GM12878 (cell line): Measurements from ENCODE around the gene RSPH1. TPM values are rescaled to one million over a fixed set of nuclear protein-coding genes. Genes with fewer than 3 reads are reported as not detected.
A peak's percentile ranks its signal among the peaks of the same experiment; 100 is the strongest.

Source experiments
- ATF2 ChIP-seq: IDR thresholded peaks from 2 replicates; pipeline ENCODE4 v1.6.1; 2012; ENCODE audit warnings: low read length, inconsistent platforms
- BCL11A ChIP-seq: IDR thresholded peaks from 2 replicates; pipeline ENCODE4 v1.6.1; 2011; ENCODE audit warnings: low read depth, low read length
- EGR1 ChIP-seq, 2 experiments: IDR thresholded peaks; 1 replicate in 1 of 2; 2 replicates in 1 of 2; pipeline ENCODE4 v1.6.1; 2011 to 2012; ENCODE audit warnings: low read depth in 2 of 2, low read length in 2 of 2, borderline replicate concordance in 1 of 2, mild to moderate bottlenecking in 1 of 2, moderate library complexity in 1 of 2
- ESRRA ChIP-seq: IDR thresholded peaks from 2 replicates; pipeline ENCODE4 v1.6.1; 2012; ENCODE audit warnings: mild to moderate bottlenecking, low read length, improper control_type of control experiment
- GABPA ChIP-seq: IDR thresholded peaks from 2 replicates; pipeline ENCODE4 v1.6.1; 2014; ENCODE audit warnings: antibody characterized with exemption, low read depth, mild to moderate bottlenecking, inconsistent platforms
- JUND ChIP-seq: IDR thresholded peaks from 2 replicates; pipeline ENCODE4 v1.6.1; 2012; ENCODE audit warnings: low read depth, mild to moderate bottlenecking, low read length, improper control_type of control experiment, moderate library complexity
- KAT2A ChIP-seq: conservative IDR thresholded peaks from 2 replicates; pipeline ENCODE4 v1.6.1; 2011; ENCODE audit warnings: low read depth, low read length; ENCODE audit not compliant: control insufficient read depth
- MEF2B ChIP-seq: fragments of 450-650 bp; IDR thresholded peaks from 2 replicates; pipeline ENCODE4 v1.6.1; 2018; ENCODE audit warnings: mild to moderate bottlenecking, moderate library complexity; ENCODE audit not compliant: partially characterized antibody, poor library complexity, severe bottlenecking
- MTA2 ChIP-seq: fragments of 450-650 bp; IDR thresholded peaks from 2 replicates; pipeline ENCODE4 v1.6.1; 2016; ENCODE audit warnings: low read depth, mild to moderate bottlenecking, moderate library complexity
- POLR2A ChIP-seq: IDR thresholded peaks from 2 replicates; pipeline ENCODE4 v1.6.1; 2011; ENCODE audit warnings: low read depth, mild to moderate bottlenecking, low read length
- POLR2AphosphoS5 ChIP-seq: IDR thresholded peaks from 2 replicates; pipeline ENCODE4 v1.6.1; 2011; ENCODE audit warnings: mild to moderate bottlenecking, low read length, inconsistent platforms
- POU2F2 ChIP-seq: IDR thresholded peaks from 3 replicates; pipeline ENCODE4 v1.6.1; 2011; ENCODE audit warnings: low read depth, mild to moderate bottlenecking, low read length, borderline replicate concordance
- RB1 ChIP-seq: fragments of 450-650 bp; formaldehyde crosslinking; IDR thresholded peaks from 2 replicates; pipeline ENCODE4 v1.6.1; 2017; ENCODE audit warnings: mild to moderate bottlenecking, borderline replicate concordance
- RCOR1 ChIP-seq: conservative IDR thresholded peaks from 2 replicates; pipeline ENCODE4 v1.6.1; 2012; ENCODE audit warnings: low read depth, low read length, improper control_type of control experiment
- SIX5 ChIP-seq: IDR thresholded peaks from 2 replicates; pipeline ENCODE4 v1.6.1; 2011; ENCODE audit warnings: mild to moderate bottlenecking, low read depth, low read length, moderate library complexity; ENCODE audit not compliant: severe bottlenecking
- SPI1 ChIP-seq: IDR thresholded peaks from 2 replicates; pipeline ENCODE4 v1.6.1; 2011; ENCODE audit warnings: low read depth, mild to moderate bottlenecking, low read length, moderate library complexity, borderline replicate concordance; ENCODE audit not compliant: insufficient read depth
- SUPT20H ChIP-seq: IDR thresholded peaks from 2 replicates; pipeline ENCODE4 v1.6.1; 2011; ENCODE audit warnings: low read depth, mild to moderate bottlenecking, low read length, moderate library complexity, borderline replicate concordance; ENCODE audit not compliant: control insufficient read depth
- TCF7 ChIP-seq: IDR thresholded peaks from 2 replicates; pipeline ENCODE4 v1.6.1; 2014; ENCODE audit warnings: antibody characterized with exemption, borderline replicate concordance
- polyA plus RNA-seq, 11 experiments: library from polyadenylated mRNA; depleted of rRNA in 4 of 11; unstranded in 6 of 11; stranded (reverse) in 5 of 11; fragments of >200 nt; fragmentation: Nextera tagmentation in 4 of 11; fragmentation: Illumina TruSeq in 1 of 11; extraction: Ambion mirVana in 4 of 11; extraction: Trizol in 1 of 11; gene quantifications; 1 replicate in 1 of 11; 2 replicates in 10 of 11; pipeline versions ENCODE4 v1.2.1 to v1.2.3, GENCODE V29; 2011 to 2016; ENCODE audit warnings: inconsistent platforms in 2 of 11, missing spikeins in 2 of 11, low read depth in 1 of 11
- total RNA-seq, 4 experiments: library from RNA; depleted of rRNA in 3 of 4; stranded (reverse); fragments of >200 nt in 3 of 4; fragmentation: Illumina TruSeq in 1 of 4; extraction: Trizol in 1 of 4; gene quantifications; 2 replicates each; pipeline versions ENCODE4 v1.2.1 to v1.2.3, GENCODE V29; 2013 to 2021
- TF ChIP-seq, protein P1 (sequence below), 3 experiments: IDR thresholded peaks in 2 of 3; conservative IDR thresholded peaks in 1 of 3; 2 replicates each; pipeline ENCODE4 v1.5.1; 2011; ENCODE audit warnings: low read depth in 3 of 3, low read length in 3 of 3, mild to moderate bottlenecking in 3 of 3, control low read depth in 2 of 3, moderate library complexity in 2 of 3, inconsistent platforms in 1 of 3, mixed read lengths in 1 of 3; ENCODE audit not compliant: control insufficient read depth in 2 of 3, insufficient read depth in 1 of 3; ENCODE audit errors: extremely low read depth in 1 of 3
- TF ChIP-seq, protein P2 (sequence below): IDR thresholded peaks from 2 replicates; pipeline ENCODE4 v1.6.1; 2011; ENCODE audit warnings: low read depth, mild to moderate bottlenecking, low read length, moderate library complexity, borderline replicate concordance; ENCODE audit errors: extremely low read depth
- TF ChIP-seq, protein P3 (sequence below): IDR thresholded peaks from 2 replicates; pipeline ENCODE4 v1.6.1; 2012; ENCODE audit warnings: low read depth, low read length, improper control_type of control experiment
- TF ChIP-seq, protein P4 (sequence below): fragments of 450-650 bp; IDR thresholded peaks from 2 replicates; pipeline ENCODE4 v1.6.1; 2016; ENCODE audit warnings: mild to moderate bottlenecking, moderate library complexity, borderline replicate concordance

Gene RSPH1
- total and polyA plus RNA-seq, 10 of the 15 experiments (the other 5 are each of a cell fraction or from before 2014, with no cell fraction given): 0.11 to 1.4 (median 0.38) TPM

DNA sequence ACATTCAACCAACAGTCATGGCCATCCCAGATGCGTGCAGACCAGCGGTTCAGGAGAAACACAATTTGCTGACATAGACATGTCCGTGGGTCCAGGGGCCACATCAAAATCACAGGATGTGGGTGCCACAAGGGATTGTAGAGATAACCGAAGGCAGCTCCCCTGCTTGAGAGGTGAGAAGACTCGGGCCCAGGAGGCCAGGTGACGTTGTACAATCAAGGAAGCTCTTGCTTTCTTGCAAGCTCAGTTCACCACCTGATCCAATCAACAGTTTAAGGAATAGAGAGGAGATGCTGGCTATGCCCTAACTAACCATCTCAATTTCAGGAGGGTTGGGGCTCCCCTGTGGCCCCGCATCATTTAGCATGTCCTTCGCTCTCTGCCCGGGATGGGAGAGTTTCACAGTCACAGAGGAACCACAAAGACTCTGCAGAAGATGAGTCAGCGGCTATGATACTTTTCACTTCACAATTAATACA is 72.8 kb downstream of the RSPH1 start (continued):
- TF ChIP-seq, protein P1, sequence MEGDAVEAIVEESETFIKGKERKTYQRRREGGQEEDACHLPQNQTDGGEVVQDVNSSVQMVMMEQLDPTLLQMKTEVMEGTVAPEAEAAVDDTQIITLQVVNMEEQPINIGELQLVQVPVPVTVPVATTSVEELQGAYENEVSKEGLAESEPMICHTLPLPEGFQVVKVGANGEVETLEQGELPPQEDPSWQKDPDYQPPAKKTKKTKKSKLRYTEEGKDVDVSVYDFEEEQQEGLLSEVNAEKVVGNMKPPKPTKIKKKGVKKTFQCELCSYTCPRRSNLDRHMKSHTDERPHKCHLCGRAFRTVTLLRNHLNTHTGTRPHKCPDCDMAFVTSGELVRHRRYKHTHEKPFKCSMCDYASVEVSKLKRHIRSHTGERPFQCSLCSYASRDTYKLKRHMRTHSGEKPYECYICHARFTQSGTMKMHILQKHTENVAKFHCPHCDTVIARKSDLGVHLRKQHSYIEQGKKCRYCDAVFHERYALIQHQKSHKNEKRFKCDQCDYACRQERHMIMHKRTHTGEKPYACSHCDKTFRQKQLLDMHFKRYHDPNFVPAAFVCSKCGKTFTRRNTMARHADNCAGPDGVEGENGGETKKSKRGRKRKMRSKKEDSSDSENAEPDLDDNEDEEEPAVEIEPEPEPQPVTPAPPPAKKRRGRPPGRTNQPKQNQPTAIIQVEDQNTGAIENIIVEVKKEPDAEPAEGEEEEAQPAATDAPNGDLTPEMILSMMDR (IDR thresholded peaks at IDR 0.05 in 2 of 3, conservative IDR thresholded peaks at IDR 0.05 in 1 of 3; ENCODE audit: control insufficient read depth in 2 of 3, extremely low read depth in 1 of 3, insufficient read depth in 1 of 3, low read depth in 3 of 3, low read length in 3 of 3): no peak
- TF ChIP-seq SIX5 (no peak), EGR1 (IDR thresholded peaks at IDR 0.05; ENCODE audit: borderline replicate concordance in 1 of 2, low read depth in 2 of 2, low read length in 2 of 2) (no peak), JUND (0 out of 2 replicates have a peak, but pooled peaks have one; percentile 43), RB1 (no peak), POU2F2 (no peak; the same call in 2 of the 3 replicates), SUPT20H (no peak), POLR2A (peak; percentile 20; the same call in 1 of the 2 replicates), KAT2A (no peak), RCOR1 (0 out of 2 replicates have a peak, but pooled peaks have one; percentile 71), GABPA (no peak), ESRRA (no peak), ATF2 (no peak), POLR2AphosphoS5 (peak; percentile 79), BCL11A (no peak), TCF7 (peak; percentile 23; the same call in 1 of the 2 replicates), MTA2 (peak; percentile 65; the same call in 1 of the 2 replicates), MEF2B (peak; percentile 91), SPI1 (no peak)
- TF ChIP-seq, protein P2, sequence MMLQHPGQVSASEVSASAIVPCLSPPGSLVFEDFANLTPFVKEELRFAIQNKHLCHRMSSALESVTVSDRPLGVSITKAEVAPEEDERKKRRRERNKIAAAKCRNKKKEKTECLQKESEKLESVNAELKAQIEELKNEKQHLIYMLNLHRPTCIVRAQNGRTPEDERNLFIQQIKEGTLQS: no peak
- TF ChIP-seq, protein P3, sequence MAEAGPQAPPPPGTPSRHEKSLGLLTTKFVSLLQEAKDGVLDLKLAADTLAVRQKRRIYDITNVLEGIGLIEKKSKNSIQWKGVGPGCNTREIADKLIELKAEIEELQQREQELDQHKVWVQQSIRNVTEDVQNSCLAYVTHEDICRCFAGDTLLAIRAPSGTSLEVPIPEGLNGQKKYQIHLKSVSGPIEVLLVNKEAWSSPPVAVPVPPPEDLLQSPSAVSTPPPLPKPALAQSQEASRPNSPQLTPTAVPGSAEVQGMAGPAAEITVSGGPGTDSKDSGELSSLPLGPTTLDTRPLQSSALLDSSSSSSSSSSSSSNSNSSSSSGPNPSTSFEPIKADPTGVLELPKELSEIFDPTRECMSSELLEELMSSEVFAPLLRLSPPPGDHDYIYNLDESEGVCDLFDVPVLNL: no peak
- TF ChIP-seq, protein P4, sequence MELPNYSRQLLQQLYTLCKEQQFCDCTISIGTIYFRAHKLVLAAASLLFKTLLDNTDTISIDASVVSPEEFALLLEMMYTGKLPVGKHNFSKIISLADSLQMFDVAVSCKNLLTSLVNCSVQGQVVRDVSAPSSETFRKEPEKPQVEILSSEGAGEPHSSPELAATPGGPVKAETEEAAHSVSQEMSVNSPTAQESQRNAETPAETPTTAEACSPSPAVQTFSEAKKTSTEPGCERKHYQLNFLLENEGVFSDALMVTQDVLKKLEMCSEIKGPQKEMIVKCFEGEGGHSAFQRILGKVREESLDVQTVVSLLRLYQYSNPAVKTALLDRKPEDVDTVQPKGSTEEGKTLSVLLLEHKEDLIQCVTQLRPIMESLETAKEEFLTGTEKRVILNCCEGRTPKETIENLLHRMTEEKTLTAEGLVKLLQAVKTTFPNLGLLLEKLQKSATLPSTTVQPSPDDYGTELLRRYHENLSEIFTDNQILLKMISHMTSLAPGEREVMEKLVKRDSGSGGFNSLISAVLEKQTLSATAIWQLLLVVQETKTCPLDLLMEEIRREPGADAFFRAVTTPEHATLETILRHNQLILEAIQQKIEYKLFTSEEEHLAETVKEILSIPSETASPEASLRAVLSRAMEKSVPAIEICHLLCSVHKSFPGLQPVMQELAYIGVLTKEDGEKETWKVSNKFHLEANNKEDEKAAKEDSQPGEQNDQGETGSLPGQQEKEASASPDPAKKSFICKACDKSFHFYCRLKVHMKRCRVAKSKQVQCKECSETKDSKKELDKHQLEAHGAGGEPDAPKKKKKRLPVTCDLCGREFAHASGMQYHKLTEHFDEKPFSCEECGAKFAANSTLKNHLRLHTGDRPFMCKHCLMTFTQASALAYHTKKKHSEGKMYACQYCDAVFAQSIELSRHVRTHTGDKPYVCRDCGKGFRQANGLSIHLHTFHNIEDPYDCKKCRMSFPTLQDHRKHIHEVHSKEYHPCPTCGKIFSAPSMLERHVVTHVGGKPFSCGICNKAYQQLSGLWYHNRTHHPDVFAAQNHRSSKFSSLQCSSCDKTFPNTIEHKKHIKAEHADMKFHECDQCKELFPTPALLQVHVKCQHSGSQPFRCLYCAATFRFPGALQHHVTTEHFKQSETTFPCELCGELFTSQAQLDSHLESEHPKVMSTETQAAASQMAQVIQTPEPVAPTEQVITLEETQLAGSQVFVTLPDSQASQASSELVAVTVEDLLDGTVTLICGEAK: no peak
